Stimulated activated CD4-positive, alpha-beta T cell treated with anti-CD3 and anti-CD28 coated beads, Interleukin-1b, Interleukin-23, amount 100 ng/mL, for 1 hour (primary cell): ENCODE results near the gene DNM1.
A peak's percentile ranks its signal among the peaks of the same experiment; 100 is the strongest.
"Not testable (repeated sequence)": the region's sequence is repeated elsewhere in the genome, so short reads cannot be mapped to it uniquely, and the experiment has no call there.

Source experiments
- DNase-seq, 2 donors: peaks; one replicate each; pipeline ENCODE4 v3.0.0-alpha.2; 2020; ENCODE audit warnings: low read depth in 2 of 2

Gene DNM1

DNA sequence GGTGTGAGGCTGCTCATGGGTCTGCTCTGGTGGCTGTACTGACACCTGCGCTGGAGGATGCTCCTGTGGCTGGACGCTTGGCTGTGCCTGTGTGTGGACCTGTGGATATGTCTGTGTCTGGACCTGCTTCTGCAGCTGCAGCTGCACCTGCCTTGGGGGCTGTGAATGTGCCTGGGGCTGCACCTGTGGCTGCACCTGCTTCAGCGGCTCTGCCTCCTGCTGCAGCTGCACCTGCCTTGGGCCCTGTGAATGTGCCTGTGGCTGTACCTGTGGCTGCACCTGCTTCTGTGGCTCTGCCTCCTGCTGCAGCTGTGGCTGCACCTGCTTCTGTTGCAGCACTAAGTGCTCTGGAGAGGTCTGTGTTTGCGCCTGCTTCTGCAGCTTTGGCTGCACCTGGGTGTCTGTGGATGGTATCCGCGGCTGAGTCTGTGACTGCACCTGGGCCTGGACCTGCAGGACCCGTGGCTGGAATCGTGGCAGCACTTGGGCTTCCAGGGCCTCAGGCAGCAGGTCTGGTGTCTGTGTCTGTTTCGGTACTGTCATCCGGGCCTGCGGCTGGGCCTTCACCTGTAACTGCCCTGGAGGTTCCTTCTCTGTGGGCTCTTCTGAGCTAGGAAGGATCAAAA is 24.3 kb upstream of the DNM1 start:
- DNase-seq: no peak

GRCh38 chr9:128180001-128180400 is 23.2 kb upstream of the DNM1 start:
- no peak for DNase-seq

DNA sequence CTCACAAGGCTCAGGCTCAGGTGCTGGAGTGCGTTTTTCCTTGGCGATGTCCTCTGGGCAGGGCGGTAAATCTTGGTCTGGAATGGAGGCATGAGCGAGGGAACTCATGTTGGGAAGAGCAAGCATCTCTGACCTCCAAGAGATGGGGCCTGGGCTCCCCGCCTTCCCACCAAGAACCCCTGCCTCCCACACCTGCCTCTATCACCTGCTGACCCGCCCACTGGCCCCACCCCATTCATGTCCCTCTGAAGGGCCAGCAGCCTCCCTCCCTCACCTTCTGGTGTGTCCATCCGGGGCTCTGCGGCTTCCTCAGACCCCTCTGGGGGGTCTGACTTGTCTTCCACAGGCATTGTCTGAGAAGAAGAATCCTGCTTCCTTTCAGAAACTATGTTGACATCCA is 22.7 kb upstream of the DNM1 start:
- DNase-seq: no peak

DNA sequence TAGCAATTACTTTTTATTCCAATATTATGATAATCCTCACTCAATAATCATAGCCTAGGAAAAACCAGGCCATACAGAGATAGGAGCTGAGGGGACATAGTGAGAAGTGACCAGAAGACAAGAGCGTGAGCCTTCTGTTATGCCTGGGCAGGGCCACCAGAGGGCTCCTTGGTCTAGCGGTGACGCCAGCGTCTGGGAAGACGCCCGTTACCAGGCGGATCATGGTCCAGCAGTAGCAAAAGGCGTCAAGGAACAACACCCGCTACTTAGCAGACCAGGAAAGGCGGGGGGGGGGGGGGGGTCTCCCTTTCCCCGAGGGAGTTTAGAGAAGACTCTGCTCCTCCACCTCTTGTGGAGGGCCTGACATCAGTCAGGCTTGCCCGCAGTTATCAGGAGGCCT is 21.7 kb upstream of the DNM1 start:
- not testable (repeated sequence) for DNase-seq

- DNase-seq: no peak
Measured at GRCh38 chr9:128182893-128183588, 20.1 kb upstream of the DNM1 start.

DNA sequence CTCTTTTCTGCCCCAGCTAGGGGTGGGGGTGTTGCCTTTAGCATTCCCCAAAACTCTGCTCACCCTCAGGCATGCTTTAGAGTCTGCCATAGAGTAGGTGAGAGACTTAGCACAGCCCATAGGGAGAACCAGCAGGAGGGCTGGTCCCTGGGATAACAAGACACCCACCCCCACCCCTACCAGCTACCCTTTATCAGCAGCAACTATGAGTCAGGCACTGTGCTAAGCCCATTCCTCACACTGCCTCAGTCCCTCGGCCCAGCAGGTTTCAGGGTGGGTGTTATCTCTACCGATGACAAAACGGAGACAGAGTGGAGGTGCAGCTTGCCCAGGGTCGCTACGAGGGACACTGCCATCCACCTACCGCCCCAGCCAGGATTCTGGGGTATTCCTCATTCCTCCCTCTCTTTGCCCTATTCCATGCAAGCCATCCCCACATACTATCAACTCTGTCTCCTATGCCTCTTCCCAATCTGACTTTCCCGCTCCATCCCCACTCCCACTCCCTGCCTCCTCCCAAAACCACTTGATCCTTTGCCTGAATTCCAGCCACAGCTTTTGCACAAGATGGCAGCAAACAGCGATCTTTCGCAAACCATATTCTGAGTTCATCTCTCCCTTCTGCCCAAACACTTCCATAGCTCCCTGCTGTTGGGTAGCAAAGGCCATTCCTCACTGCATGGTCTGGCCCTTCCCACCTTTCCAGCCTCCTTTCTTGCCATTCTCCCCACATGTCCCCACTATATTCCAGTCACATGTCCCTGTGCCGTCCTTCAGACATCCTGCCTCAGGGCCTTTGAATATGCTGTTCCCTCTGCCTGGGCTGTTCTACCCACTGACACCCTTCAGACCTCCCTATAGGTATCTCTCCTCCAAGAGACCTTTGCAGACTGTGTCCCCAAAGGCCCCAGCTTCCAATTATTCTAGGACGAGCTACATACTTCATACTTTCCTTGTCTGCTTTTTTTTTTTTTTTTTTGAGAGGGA is 16.9 kb upstream of the DNM1 start:
- no peak for DNase-seq

GRCh38 chr9:128187361-128187760 is 15.8 kb upstream of the DNM1 start:
- DNase-seq: no peak

GRCh38 chr9:128188209-128188608 is 15.0 kb upstream of the DNM1 start:
- DNase-seq: no peak

DNA sequence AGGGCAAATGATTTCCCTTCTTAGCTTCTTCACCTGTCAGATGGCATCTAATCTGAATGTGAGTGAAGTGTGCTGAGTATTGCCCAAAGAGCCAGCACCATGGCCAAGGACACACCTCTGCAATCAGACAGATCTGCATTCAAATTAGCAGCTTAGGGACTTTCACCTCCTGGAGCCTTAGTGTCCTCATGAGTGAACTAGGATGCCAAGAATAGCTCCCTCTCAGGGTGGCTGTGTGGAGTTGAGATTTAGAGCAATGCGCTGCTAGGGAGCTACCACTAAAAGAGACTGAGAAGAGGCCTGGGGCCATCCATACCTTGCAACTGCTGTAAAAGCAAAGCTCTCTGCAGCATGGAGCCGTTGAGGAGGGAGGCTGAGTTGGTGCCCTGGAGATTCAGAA is 13.2 kb upstream of the DNM1 start:
- no peak for DNase-seq

- no peak for DNase-seq
Measured at GRCh38 chr9:128190516-128191405, 12.4 kb upstream of the DNM1 start.

DNA sequence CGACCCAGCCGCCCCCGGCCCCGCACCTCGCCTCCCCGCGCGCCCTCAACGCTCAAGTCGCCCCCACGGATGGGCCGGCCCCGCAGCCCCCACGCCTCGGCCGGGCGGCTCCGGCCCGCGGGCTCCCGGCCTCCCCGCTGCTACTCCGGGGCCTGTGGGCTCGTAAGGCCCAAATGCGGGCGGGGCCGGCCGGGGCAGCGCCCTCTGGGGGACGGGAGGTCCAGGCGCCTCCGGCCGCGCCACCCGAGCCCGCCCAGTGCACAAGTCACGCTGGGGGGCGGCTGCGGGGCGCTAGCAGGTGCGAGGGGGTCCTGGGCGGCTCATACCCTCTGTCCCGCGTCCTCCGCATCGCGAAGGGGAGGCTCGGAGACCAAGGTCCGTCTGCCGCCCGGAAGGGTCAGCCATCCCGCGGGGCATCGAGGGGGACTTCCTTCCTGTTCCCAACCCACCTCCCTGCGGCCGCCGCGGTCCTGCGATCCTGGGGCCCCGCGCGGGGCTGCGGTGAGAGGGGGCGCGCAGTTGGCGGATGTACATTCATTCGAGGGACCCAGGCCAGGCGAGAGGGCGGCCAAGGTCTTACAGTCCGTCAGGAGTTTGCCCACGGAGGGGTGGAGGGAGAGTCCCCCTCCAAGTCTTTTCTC is 11.7 kb upstream of the DNM1 start, which contains the start of gene CIZ1:
TSS of gene CIZ1 (minus strand) at position 167 of the 641 bp plus-strand sequence. CDS start 715 bp downstream, outside the sequence.
- peak; percentile 41 to 46 for DNase-seq

GRCh38 chr9:128192601-128193371 is 10.4 kb upstream of the DNM1 start:
- DNase-seq: no peak

DNA sequence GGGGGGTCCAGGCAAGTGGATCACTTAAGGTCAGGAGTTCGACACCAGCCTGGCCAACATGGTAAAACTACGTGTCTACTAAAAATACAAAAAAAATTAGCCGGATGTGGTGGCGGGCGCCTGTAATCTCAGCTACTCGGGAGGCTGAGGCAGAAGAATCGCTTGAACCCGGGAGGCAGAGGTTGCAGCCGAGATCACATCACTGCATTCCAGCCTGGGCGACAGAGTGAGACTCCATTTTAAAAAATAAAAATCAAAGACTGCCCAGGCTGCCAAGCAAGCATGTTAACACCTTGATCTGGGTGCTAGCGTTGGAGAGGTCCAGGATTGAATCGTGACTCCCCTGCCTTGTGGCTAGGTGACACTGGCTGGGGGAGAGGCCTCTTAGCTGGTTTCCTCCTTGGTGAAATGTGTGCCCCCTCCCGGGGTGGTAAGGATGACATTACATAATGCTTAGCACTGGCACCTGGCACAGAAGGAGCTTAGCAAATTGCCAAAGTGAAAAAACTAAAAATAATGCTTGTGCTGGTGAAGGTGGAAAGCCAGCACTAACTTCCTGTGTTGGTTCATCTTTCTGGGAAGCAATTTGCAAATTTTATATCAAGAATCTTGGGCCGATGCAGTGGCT is 9.6 kb upstream of the DNM1 start:
- no peak for DNase-seq

DNA sequence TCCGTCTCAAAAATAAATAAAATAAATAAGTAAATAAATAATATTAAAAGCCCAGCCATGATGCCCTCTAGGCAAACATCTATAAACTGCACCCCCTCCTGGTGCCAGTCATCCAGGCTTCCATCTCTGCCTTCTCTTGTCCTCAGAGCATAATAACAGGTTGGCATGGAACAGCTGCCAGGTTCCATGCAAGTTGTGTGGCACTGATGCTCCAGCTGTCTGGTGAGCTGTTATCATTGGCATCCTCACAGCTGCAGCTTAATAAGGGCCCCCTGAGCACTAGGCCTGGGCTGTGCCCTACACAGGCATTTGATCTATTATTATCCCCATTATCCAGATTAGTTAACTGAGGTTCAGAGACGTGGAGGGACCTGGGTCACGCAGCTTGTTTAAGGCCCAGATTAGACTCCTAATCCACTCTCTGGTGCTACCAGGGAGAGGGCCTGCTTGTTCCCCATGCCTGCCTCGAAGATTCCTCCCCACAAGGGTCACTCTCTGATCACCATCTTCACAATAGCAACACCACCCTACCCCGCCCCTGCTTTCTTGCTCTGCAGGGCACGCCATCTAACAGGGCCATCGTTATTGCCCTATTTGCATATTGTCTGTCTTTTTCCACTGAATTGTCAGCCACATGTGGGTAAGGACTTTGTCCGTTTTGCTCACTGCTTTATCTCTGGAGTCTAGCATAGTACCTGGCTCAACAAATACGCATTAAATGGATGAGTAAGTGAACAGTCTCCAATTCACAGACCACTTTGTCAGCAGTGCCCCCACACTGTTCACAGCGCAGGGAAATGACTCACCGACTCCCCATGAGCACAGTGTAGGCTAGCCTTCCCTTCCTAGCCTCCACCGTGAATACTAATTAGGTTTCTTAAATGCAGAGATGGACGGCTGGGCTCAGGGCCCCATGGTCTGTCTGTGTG is 1.5 kb upstream of the DNM1 start:
- no peak for DNase-seq

- DNase-seq: no peak
Measured at GRCh38 chr9:128202648-128203023, 543 bp upstream of the DNM1 start.

GRCh38 chr9:128203707-128204551 is 750 bp downstream of the DNM1 start:
- no peak for DNase-seq

DNA sequence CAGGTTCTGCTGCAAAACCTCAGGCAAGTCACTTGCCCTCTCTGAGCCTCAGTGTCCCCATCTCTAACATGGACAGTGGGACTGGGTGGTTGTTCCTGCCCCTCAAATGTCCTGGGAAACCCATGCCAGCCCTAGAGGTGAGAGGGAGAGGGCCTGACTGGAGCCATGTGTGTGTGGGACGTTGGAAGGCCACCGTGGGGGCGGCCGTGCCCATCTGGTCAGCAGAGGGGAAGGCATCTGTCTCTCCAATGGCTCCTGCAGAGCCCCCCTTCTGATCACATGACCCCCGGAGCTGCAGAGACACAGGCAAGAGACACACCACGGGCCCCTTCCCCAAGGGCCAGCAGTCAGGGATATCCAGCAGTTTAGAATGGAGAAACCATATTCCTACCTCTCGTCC is 1.7 kb downstream of the DNM1 start:
- no peak for DNase-seq
